Fibroblast of upper back skin (primary cell): ENCODE measurements around the gene OVOL3.
"Not testable (repeated sequence)": the region's sequence is repeated elsewhere in the genome, so short reads cannot be mapped to it uniquely, and the experiment has no call there.

ENCODE experiments used
- DNase-seq: peaks from one replicate; pipeline ENCODE4 v3.0.0-alpha.2; 2013

OVOL3 gene

DNA sequence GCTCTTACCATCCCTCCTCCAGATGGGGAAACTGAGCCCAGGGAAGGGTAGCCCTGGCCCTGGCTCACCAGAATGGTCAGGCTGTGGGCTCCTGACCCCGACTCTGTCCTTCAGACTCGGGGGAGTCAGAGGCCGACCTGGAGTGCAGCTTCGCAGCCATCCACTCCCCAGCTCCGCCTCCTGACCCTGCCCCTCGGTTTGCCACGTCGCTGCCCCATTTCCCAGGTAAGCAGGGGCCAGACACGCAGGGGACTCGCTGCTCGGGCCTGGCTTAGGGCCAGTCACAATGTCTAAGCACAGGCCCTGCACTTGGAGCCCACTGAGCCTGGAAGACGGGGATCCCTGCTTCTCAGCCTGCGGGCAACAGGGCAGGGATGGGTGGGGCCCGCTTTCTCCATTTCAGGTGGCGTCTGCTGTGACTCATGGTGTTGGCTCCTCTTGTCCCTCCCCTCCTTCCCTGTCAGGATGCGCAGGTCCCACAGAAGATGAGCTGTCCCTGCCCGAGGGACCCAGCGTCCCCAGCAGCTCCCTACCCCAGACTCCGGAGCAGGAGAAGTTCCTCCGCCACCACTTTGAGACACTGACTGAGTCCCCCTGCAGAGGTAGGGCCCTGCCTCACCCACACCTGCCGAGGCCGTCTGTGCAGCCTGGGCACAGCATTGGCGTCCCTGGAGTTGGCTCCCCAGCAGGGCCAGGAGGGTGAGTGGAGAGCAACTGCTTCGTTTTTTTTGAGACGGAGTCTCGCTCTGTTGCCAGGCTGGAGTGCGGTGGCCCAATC lies 9.2 kb upstream of the OVOL3 start:
- no peak for DNase-seq

- DNase-seq: no peak
Observed at GRCh38 chr19:36103040-36103626, 7.8 kb upstream of the OVOL3 start.

DNA sequence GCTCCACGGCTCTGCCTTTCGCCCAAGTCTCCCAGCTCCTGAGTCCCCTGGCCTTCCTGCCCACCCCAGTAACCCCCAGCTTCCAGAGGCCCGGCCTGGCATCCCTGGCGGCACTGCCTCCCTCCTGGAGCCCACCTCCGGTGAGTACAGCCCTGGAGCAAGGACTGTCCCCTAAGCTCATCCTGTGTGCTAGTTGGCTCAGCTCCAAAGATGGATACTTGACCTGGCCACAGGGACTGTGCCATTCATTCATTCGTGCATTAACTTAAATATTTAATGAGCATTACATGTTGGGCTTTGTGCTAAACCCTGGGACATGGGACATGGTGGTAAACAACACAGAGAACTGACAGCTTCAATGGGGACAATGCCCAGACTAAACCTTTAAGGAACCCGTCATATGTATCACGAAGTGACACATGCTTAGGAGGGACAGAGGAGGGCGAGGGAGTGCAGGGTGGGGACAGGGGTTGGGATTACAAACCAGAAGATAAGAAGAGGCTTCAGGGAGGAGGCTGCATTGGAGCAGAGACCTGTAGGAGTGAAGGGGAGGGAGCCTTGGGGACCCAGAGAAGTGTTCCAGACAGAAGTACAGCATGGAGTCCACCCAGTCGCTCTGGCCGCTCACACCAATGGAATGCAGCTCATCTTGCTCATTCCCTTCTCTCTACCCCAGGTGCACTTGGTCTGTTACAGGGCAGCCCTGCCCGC lies 6.9 kb upstream of the OVOL3 start:
- DNase-seq: no peak

GRCh38 chr19:36106441-36106840 lies 4.5 kb upstream of the OVOL3 start:
- DNase-seq: no peak

GRCh38 chr19:36106991-36107390 lies 4.0 kb upstream of the OVOL3 start:
- no peak for DNase-seq

- no peak for DNase-seq
Observed at GRCh38 chr19:36108684-36109083, 2.3 kb upstream of the OVOL3 start.

DNA sequence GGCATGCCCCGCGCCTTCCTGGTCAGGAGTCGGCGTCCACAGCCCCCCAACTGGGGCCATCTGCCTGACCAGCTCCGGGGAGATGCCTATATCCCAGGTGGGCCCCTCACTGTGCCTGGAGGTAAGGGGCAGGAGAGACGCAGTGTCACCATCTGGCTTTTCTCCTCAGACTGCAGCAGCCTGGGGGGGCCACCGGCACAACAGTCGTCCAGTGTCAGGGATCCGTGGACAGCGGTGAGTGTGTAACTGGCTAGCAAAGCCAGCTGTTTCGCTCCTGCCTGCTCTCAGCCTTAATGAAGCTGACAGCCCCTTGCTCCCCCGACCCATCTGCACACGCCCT lies 227 bp downstream of the OVOL3 start:
- no peak for DNase-seq

- DNase-seq: no peak
Observed at GRCh38 chr19:36112678-36113077, 1.7 kb downstream of the OVOL3 start.

GRCh38 chr19:36113425-36113824 lies 2.5 kb downstream of the OVOL3 start:
- no peak for DNase-seq

DNA sequence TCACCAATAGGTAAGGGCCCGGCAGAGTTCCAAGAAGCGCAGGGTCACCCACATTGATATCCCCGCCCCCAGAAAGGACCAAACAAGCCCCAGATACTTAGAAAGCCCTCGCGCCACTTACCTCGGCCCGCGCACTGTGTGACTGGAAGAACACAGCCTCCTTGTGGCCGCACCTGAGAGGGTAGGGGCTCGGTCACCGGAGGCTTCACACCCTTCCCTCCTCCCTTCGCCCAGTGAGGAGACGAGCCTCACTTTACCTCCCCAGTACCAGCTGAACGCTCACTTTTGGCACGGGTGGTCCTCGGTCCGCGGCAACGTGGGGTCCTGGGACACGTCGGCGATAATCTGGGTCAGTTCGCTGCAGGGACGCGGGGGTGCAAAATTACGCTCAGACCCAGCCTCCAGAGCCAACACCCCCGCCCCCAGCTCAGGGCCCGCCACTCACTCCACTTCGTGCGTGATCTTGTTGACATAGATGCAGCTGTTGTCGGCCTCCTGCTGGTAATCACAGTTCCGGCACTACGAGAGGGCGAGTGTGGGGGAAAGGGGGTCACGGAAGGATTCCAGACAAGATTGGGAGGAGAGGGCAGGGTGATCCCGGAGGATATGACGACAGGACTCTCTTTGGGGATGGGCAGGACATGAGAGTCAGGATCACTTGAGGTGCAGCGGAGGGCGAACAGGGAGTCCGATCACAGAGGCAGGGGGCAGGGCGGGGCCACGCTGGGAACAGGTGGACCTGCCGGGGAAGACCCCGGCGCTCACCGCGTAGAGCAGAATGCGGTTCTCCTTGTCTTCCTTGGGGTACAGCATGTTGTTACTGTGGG lies 3.2 kb downstream of the OVOL3 start:
- DNase-seq: peak; percentile 27

- DNase-seq: peak; percentile 100
Observed at GRCh38 chr19:36114721-36115452, 3.9 kb downstream of the OVOL3 start, which contains the start of gene POLR2I. POLR2I (minus strand) TSS chr19:36114875; CDS start chr19:36114856, 19 bp downstream.

DNA sequence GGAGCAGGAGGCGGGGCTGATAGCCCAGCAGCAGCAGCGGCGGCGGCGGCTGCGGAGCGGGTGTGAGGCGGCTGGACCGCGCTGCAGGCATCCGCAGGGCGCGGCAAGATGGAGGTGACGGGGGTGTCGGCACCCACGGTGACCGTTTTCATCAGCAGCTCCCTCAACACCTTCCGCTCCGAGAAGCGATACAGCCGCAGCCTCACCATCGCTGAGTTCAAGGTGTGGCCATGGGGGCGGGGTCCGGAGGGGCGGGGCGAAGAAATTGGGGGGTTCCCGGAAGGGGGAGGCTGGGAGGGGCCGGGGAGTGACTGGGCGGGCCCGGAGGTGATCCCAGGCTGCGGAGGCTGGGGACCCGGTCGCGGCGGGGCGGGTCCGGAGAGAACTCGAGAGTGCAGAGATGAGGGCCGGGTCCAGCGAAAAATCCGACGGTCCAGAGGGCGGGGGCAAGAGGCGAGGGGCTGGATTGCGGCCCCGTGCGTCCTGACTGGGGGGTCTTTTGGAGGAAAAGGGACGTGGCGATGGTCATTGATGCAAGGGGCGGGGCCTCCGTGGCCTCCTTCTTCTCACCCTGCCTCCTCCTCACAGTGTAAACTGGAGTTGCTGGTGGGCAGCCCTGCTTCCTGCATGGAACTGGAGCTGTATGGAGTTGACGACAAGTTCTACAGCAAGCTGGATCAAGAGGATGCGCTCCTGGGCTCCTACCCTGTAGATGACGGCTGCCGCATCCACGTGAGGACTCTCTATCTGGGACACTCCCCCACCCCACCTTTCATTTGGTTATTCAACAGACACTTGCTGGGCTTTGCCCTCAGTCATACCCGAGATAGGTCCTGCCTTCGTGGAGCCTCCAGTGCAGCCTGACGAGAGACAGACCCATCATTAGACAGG lies 4.8 kb downstream of the OVOL3 start, which contains the start of gene TBCB:
TSS of gene TBCB (plus strand) at position 16 of the 891 bp plus-strand sequence. CDS start at position 109, 93 bp downstream.
- peak; percentile 39 for DNase-seq

GRCh38 chr19:36116344-36116637 lies 5.3 kb downstream of the OVOL3 start:
- DNase-seq: no peak

DNA sequence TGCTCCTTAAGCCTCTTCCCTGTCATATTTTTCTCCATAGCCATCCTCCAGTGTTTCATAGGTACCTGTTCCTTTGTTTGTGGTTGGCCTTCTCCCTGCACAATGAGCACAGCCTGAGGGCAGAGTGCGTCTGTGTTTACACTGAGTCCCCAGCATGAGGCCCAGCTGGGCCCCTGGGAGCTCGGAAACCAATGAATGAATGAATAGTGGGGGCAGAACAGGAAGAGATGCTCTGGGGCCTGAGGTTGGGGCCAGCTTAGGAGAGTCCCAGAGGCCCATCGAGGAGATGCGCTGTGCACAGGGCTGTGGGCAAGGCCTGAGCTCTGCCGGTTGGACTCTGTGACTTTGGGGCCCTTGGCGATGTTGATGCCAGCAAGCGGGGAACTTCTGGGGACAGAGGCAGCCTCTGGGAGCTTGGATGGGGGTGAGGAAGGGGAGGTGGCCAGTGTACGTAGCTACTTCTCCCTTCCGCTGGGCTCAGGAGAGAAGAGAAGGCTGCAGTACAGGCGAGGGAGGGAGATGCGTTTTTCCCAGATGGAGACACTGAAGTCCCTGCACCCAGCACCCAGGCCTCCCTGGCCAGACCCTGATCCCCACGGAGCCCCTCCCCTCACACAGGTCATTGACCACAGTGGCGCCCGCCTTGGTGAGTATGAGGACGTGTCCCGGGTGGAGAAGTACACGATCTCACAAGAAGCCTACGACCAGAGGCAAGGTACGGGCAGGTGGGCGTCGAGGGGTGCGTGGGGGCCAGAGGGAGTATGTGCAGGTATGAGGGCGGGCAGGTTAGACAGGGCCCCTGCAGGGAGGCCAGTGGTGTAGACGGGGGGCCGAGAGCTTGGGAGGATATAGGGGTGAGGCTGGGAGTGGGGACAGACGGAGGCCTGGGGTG lies 9.4 kb downstream of the OVOL3 start:
- no peak for DNase-seq

GRCh38 chr19:36120984-36121358 lies 10.0 kb downstream of the OVOL3 start:
- DNase-seq: no peak

DNA sequence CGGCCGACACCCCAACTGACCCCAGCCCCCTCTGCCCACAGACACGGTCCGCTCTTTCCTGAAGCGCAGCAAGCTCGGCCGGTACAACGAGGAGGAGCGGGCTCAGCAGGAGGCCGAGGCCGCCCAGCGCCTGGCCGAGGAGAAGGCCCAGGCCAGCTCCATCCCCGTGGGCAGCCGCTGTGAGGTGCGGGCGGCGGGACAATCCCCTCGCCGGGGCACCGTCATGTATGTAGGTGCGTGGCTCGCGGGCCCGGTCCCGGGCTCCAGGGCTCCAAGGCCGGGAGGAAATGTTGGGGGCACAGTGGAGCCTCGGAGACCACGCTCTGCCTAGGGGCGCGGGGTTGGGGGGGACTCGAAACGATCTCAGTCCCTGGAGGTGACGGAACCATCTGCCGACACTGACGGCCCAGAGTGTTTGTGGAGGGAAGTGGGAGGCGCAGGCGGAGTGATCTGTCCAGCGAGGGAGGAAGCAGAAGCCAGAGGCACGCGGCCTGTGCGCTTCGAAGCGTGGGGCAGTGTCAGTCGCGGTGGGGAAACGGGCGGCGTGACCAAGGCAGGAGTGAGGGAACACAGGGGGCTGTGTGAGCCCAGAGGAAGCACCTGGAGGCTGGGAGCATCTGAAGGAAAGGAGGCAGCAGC lies 10.7 kb downstream of the OVOL3 start:
- DNase-seq: no peak

DNA sequence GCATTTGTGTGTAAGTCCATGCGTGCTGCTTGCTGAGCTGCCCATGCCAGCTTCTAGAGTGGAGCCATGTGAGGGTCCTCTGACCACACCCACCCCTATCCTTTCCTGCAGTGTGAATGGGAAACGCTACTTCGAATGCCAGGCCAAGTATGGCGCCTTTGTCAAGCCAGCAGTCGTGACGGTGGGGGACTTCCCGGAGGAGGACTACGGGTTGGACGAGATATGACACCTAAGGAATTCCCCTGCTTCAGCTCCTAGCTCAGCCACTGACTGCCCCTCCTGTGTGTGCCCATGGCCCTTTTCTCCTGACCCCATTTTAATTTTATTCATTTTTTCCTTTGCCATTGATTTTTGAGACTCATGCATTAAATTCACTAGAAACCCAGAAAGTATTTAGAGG lies 14.6 kb downstream of the OVOL3 start:
- no peak for DNase-seq

DNA sequence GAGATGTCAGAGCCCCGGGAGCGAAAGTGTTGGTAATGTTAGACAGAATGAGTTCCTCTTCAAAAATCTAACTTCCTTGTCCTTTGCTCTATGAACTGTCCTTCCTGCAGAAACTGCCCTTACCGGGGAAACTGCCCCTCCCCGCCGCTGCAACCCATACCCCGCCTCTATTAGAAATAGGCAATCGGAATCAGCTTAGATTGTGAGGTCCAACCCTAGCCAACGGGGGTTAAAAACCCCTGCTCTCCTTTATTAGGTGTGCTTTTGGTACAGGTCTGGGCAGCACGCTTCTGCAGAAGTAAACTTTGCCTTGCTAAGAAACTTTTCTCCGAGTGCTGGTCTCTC lies 17.4 kb downstream of the OVOL3 start:
- DNase-seq: no peak

DNA sequence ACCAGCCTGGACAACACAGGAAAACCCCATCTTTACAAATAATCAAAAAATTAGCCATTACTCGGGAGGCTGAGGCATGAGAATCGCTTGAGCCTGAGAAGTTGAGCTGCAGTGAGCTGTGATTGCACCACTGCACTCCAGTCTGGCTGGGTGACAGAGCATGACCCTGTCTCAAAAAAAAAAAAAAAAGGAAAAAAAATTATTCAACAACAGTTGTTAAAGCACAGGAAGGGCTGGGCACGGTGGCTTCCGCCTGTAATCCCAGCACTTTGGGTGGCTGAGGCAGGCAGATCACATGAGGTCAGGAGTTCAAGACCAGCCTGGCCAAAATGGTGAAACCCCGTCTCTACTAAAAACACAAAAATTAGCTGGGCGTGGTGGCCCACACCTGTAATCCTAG lies 20.3 kb downstream of the OVOL3 start:
- not testable (repeated sequence) for DNase-seq

GRCh38 chr19:36134867-36135266 lies 23.9 kb downstream of the OVOL3 start:
- DNase-seq: not testable (repeated sequence)
